Measurements from ENCODE around the gene AMZ2. TPM values are rescaled to one million over a fixed set of nuclear protein-coding genes. Genes with fewer than 3 reads are reported as not detected.
"Not testable (repeated sequence)": the region's sequence is repeated elsewhere in the genome, so short reads cannot be mapped to it uniquely, and the experiment has no call there.

Gene AMZ2
- total RNA-seq, 4 donors from 2014 or later = 35.8 to 47.1 (median 41.5) TPM

DNA sequence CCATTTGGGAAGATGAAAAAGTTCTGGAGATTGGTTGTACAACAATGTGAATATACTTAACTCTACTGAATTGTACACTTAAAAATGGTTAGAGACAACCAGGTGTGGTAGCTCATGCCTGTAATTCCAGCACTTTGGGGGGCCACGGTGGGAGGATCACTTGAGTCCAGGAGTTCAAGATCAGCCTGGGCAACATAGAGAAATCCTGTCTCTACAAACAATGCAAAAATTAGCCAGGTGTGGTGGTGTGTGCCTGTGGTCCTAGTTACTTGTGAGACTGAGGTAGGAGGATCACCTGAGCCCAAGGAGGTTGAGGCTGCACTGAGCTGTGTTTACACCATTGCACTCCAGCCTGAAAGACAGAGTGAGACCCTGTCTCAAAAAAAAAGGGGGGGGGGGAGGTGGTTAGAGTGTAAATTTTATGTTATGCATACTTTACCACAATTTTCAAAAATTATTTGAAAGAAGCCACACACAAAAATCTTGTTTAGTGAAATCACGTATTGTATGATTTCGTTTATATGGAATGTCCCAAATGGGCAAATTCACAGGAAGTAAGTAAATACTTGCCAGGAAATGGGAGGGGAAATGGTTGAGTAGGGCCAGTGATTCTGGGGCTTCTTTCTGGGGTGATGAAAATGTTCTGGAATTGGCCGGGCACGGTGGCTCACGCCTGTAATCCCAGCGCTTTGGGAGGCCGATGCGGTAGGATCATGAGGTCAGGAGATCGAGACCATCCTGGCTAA lies 37.1 kb upstream of the AMZ2 start:
- TF ChIP-seq, protein P1, sequence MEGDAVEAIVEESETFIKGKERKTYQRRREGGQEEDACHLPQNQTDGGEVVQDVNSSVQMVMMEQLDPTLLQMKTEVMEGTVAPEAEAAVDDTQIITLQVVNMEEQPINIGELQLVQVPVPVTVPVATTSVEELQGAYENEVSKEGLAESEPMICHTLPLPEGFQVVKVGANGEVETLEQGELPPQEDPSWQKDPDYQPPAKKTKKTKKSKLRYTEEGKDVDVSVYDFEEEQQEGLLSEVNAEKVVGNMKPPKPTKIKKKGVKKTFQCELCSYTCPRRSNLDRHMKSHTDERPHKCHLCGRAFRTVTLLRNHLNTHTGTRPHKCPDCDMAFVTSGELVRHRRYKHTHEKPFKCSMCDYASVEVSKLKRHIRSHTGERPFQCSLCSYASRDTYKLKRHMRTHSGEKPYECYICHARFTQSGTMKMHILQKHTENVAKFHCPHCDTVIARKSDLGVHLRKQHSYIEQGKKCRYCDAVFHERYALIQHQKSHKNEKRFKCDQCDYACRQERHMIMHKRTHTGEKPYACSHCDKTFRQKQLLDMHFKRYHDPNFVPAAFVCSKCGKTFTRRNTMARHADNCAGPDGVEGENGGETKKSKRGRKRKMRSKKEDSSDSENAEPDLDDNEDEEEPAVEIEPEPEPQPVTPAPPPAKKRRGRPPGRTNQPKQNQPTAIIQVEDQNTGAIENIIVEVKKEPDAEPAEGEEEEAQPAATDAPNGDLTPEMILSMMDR (IDR thresholded peaks at IDR 0.05) = no peak
- no peak for TF ChIP-seq EP300 (IDR thresholded peaks at IDR 0.05)
- TF ChIP-seq POLR2AphosphoS5 (IDR thresholded peaks at IDR 0.05) = no peak
- no peak for TF ChIP-seq POLR2A (IDR thresholded peaks at IDR 0.05)
- Histone ChIP-seq H3K27me3 (no peaks in the 10 kb centered on the region), H3K27ac (no peak overlapping the region), H3K36me3 (peaks cover 12% of the 10 kb centered on the region), H3K4me3 (no peak overlapping the region), H3K4me1 (peaks cover 16% of the 10 kb centered on the region), H3K9me3 (no peaks in the 10 kb centered on the region)
- 95% methylated on average over 10 of the region's 10 CpGs for WGBS
- no peak for DNase-seq (ENCODE audit: low spot score in 2 of 2)

DNA sequence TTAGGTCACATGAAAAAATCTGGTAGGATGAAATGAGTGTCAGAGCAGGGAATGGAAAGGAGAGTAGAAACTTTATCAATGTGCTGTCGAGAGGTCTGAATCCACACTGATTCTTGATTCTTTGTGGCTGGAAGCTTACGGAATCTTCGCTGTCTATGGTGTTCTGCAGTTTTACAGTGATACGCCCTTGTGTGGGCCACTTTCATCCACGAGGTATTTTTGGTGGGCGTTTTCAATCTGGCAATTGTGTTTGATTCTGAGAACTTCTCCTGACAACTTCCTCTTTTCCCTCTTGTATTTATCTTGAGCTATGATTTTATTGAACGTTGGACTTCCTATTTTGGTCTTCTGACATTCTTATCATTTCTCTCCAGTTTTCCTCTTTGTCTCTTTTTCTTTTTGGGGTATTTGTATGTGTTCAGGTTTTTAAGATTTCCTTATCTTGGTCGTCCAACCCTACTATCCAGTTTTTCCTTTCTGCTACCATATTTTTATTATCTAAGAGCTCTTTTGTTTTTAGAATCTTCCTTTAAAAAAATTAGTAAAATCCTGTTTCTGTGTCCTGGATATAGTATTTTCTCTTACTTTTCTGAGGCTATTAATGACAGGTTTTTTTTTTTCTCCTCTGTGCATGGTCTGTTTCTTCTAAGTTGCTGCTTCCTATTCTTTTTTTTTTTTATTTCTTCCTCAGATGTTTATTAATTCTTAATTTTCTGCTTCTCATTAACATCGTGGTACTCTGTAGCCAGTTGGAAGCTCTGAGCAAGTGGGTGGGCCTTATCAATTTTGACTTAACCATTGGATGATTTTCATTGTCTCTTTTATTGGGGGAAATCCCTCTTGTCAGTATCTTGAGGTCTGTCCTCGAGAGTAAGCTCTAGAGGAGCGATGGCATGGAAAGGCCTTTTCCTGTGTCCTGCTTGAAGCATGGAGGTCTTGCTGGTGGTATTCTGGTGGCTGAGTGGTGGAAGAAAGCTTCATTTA lies 34.1 kb upstream of the AMZ2 start:
- not testable (repeated sequence) for H3K4me1 ChIP-seq; H3K27ac ChIP-seq; H3K9me3 ChIP-seq; H3K27me3 ChIP-seq; DNase-seq (ENCODE audit: low spot score in 2 of 2); H3K4me3 ChIP-seq
- H3K36me3 ChIP-seq = peaks cover 12% of the 10 kb centered on the region
- 63% methylated on average over 11 of the region's 11 CpGs for WGBS

DNA sequence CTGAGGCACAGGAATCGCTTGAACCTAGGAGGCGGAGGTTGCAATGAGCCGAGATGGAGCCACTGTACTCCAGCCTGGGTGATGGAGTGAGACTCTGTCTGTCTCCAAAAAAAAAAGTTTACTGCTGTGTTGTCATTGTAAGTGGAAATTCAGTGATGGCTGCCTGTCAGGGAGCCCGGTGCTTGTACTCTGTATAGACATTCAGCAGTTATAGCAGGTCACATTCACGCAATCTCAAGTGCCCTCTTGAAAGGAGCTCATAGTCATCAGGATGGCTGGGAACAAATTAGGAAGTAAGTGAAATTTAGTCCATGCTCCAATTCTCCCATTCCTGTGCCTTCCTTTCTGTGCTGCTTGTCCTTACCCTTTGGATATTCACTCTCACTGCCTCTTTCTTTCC lies 32.4 kb upstream of the AMZ2 start:
- H3K9me3 ChIP-seq; H3K27me3 ChIP-seq; DNase-seq (ENCODE audit: low spot score in 2 of 2); H3K27ac ChIP-seq; H3K4me1 ChIP-seq; H3K4me3 ChIP-seq; H3K36me3 ChIP-seq: not testable (repeated sequence)
- WGBS = 83% methylated on average over 4 of the region's 5 CpGs

DNA sequence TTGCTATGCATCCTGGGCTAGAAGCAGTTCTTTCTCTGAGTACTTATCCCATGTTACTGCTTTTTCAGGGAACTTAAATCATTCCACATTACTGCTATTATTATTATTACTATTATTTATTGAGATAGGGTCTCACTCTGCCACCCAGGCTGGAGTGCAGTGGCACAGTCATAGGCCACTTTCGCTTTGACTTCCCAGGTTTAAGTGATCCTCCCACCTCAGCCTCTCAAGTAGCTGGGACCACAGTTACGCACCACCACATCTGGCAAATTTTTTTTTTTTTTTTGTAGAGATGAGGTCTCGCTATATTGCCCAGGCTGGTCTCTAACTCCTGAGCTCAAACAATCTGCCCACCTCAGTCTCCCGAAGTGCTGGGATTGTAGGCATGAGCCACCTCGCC lies 28.4 kb upstream of the AMZ2 start:
- not testable (repeated sequence) for H3K36me3 ChIP-seq; H3K27me3 ChIP-seq; H3K9me3 ChIP-seq; DNase-seq (ENCODE audit: low spot score in 2 of 2); H3K4me3 ChIP-seq; H3K27ac ChIP-seq; H3K4me1 ChIP-seq
- WGBS = 91% methylated on average over 5 of the region's 5 CpGs

DNA sequence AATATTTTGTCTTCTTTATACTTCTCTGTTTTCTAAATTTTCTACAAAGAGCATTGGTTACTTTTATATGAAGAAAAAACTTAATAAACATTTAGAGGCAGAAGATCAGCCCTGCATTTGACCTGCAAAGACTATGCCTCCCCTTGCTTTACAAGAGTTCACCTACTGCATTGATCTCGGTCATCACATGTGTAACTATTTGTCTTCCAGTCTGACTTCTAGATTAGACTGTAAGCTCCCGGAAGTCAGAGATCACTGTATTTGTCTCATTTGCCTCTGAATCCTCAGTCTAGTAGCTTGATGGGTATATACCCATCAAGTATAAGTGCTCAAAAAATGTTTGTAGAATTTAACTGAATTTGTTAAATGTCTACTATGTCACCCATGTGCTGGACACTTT lies 27.7 kb upstream of the AMZ2 start:
- WGBS = 94% methylated on average over 2 of the region's 2 CpGs
- not testable (repeated sequence) for H3K27me3 ChIP-seq; H3K9me3 ChIP-seq; H3K4me1 ChIP-seq; H3K36me3 ChIP-seq; H3K27ac ChIP-seq; DNase-seq (ENCODE audit: low spot score in 2 of 2); H3K4me3 ChIP-seq

DNA sequence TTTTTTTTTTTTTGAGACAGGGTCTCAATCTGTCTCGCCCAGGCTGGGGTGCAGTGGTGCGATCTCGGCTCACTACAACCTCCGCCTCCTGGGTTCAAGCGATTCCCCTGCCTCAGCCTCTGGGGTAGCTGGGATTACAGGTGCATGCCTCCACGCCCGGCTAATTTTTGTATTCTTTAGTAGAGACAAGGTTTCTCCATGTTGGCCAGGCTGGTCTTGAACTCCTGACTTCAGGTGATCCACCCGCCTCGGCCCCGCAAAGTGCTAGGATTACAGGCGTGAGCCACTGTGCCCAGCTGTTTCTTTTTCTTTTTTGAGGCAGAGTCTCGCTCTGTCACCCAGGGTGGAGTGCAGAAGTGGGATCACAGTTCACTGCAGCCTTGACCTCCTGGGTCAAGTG lies 27.1 kb upstream of the AMZ2 start:
- H3K27ac ChIP-seq; H3K36me3 ChIP-seq; H3K27me3 ChIP-seq; DNase-seq (ENCODE audit: low spot score in 2 of 2); H3K4me3 ChIP-seq; H3K9me3 ChIP-seq; H3K4me1 ChIP-seq: not testable (repeated sequence)
- 98% methylated on average over 12 of the region's 12 CpGs for WGBS

DNA sequence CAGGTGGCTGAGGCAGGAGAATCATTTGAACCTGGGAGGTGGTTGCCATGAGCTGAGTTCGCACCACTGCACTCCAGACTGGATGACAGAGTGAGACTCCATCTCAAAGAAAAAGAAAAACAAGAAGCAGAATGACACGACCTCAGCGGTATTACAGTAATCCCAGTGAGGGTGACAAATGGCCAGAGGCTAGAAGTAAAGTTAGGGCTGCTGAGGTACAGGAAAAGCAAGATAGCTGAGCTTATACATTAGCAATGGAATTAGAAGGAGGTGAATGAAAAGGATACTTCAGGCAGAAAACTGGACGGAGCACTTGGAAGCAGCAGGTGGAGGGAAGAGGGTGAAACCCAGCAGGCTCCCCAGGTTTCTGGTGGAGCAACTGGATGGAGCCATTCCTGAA lies 26.1 kb upstream of the AMZ2 start:
- Histone ChIP-seq H3K27me3 (no peaks in the 10 kb centered on the region), H3K27ac (no peak overlapping the region), H3K36me3 (no peaks in the 10 kb centered on the region), H3K9me3 (no peaks in the 10 kb centered on the region), H3K4me1 (no peaks in the 10 kb centered on the region), H3K4me3 (no peak overlapping the region)
- DNase-seq (ENCODE audit: low spot score in 2 of 2) = no peak
- WGBS = 89% methylated on average over 4 of the region's 4 CpGs
- TF ChIP-seq, protein P1 (IDR thresholded peaks at IDR 0.05) = no peak
- TF ChIP-seq POLR2AphosphoS5 (IDR thresholded peaks at IDR 0.05) (no peak), EP300 (IDR thresholded peaks at IDR 0.05) (no peak), POLR2A (IDR thresholded peaks at IDR 0.05) (no peak)

Measured in suprapubic skin (tissue), 4 donors.